Measurements from ENCODE around the gene ZFYVE9. TPM values are rescaled to one million over a fixed set of nuclear protein-coding genes. Genes with fewer than 3 reads are reported as not detected.

The ZFYVE9 gene
- total and polyA plus RNA-seq, 10 of the 15 experiments (the other 5 are each of a cell fraction or from before 2014, with no cell fraction given): 0.26 to 6.9 (median 2.3) TPM

GRCh38 chr1:52365746-52366516 lies 224.0 kb downstream of the ZFYVE9 start, which contains the start of gene CC2D1B (continued):
- peak; percentile 67 for TF ChIP-seq NR2F1 (conservative IDR thresholded peaks at IDR 0.05)
- TF ChIP-seq SREBF1 (IDR thresholded peaks at IDR 0.05; ENCODE audit: low read length): no peak; the same call in 1 of the 2 replicates
- TF ChIP-seq ZZZ3 (IDR thresholded peaks at IDR 0.05; ENCODE audit: control insufficient read depth, insufficient read length, low read depth): no peak
- TF ChIP-seq CHD1 (IDR thresholded peaks at IDR 0.05; ENCODE audit: low read depth, low read length): no peak
- TF ChIP-seq RAD51 (IDR thresholded peaks at IDR 0.05): peak; percentile 93
- TF ChIP-seq TBL1XR1 (IDR thresholded peaks at IDR 0.05; ENCODE audit: low read depth, low read length): no peak; the same call in 1 of the 2 replicates
- TF ChIP-seq CREM (IDR thresholded peaks at IDR 0.05; ENCODE audit: low read depth): peak; percentile 10; the same call in 1 of the 2 replicates
- no peak for TF ChIP-seq NFYA (IDR thresholded peaks at IDR 0.05; ENCODE audit: borderline replicate concordance, low read depth, low read length)
- TF ChIP-seq RFX5 (IDR thresholded peaks at IDR 0.05; ENCODE audit: low read depth, low read length): no peak
- TF ChIP-seq SMAD5 (IDR thresholded peaks at IDR 0.05; ENCODE audit: low read depth): 0 out of 2 replicates have a peak, but pooled peaks have one; percentile 50
- no peak for TF ChIP-seq RBBP5 (conservative IDR thresholded peaks at IDR 0.05)
- no peak for TF ChIP-seq BCL3 (IDR thresholded peaks at IDR 0.05; ENCODE audit: borderline replicate concordance, insufficient read depth, low read depth, low read length, poor library complexity, severe bottlenecking)
- peak; percentile 99 for TF ChIP-seq MAX (IDR thresholded peaks at IDR 0.05; ENCODE audit: low read depth, low read length)
- TF ChIP-seq RELB (IDR thresholded peaks at IDR 0.05; ENCODE audit: low read depth): no peak
- TF ChIP-seq SUPT20H (IDR thresholded peaks at IDR 0.05; ENCODE audit: borderline replicate concordance, control insufficient read depth, low read depth, low read length): no peak
- TF ChIP-seq SIX5 (IDR thresholded peaks at IDR 0.05; ENCODE audit: low read depth, low read length, severe bottlenecking): no peak
- no peak for TF ChIP-seq IRF5 (IDR thresholded peaks at IDR 0.05; ENCODE audit: borderline replicate concordance)
- no peak for TF ChIP-seq RAD21 (IDR thresholded peaks at IDR 0.05; ENCODE audit: insufficient read depth, low read depth, low read length)
- TF ChIP-seq RELA (IDR thresholded peaks at IDR 0.05; ENCODE audit: borderline replicate concordance, partially characterized antibody): peak; percentile 78
- TF ChIP-seq ATF3 (IDR thresholded peaks at IDR 0.05; ENCODE audit: borderline replicate concordance, extremely low read depth, low read depth, low read length): peak; percentile 96
- TF ChIP-seq MYC (IDR thresholded peaks at IDR 0.05; ENCODE audit: insufficient read depth, insufficient read length, insufficient replicate concordance, low read length, severe bottlenecking): no peak
- peak in 1 of 2 experiments; percentile 26; a peak in 1 of 4 replicates for TF ChIP-seq SRF (IDR thresholded peaks at IDR 0.05; ENCODE audit: low read depth in 2 of 2, low read length in 2 of 2)
- no peak for TF ChIP-seq WRNIP1 (IDR thresholded peaks at IDR 0.05; ENCODE audit: borderline replicate concordance, low read depth, low read length)
- TF ChIP-seq CREB1 (IDR thresholded peaks at IDR 0.05; ENCODE audit: low read depth): no peak

Data from GM12878 (cell line).